Activated T-helper 2 cell treated with anti-CD3 and anti-CD28 coated beads, Interferon-gamma antibody, Interleukin-2, Interleukin-4, amounts not matched to agents 10 μg/mL and 5 μg/mL and 100 μg/mL, durations not matched to agents 14 hours and 24 hours and 36 hours (primary cell): Measurements from ENCODE around the gene WNT1. TPM values are rescaled to one million over a fixed set of nuclear protein-coding genes. Genes with fewer than 3 reads are reported as not detected.

ENCODE experiments used
- DNase-seq: peaks from one replicate; pipeline ENCODE4 v3.0.0; 2021; ENCODE audit warnings: low spot score
- H3K27ac Mint-ChIP-seq: one replicate; pipeline ENCODE4 v1.8.0; 2021; ENCODE audit warnings: mixed read lengths
- H3K27me3 Mint-ChIP-seq: one replicate; pipeline ENCODE4 v1.8.0; 2021; ENCODE audit warnings: low read depth, mixed read lengths
- H3K36me3 Mint-ChIP-seq: one replicate; pipeline ENCODE4 v1.8.0; 2021; ENCODE audit warnings: low read depth, mixed read lengths
- H3K4me1 Mint-ChIP-seq: one replicate; pipeline ENCODE4 v1.8.0; 2021; ENCODE audit warnings: low read depth, mixed read lengths
- H3K4me3 Mint-ChIP-seq: one replicate; pipeline ENCODE4 v1.8.0; 2021; ENCODE audit warnings: low read depth, mild to moderate bottlenecking, moderate library complexity, mixed read lengths
- H3K9me3 Mint-ChIP-seq: one replicate; pipeline ENCODE4 v1.8.0; 2021; ENCODE audit warnings: mixed read lengths
- intact Hi-C: fragments of 100-400 bp; cut with micrococcal nuclease; formaldehyde crosslinking; loops from one replicate; pipeline ENCODE4 v1.15.1; 2023
- total RNA-seq: library from RNA; stranded (reverse); gene quantifications from 2 replicates; pipeline ENCODE4 v1.2.3, GENCODE V29; 2022

The WNT1 gene
- total RNA-seq, 1 donor from 2014 or later, result 0.66 TPM

GRCh38 chr12:48990552-48990951 lies 12.4 kb downstream of the WNT1 start:
- Mint-ChIP-seq H3K9me3 (no peaks in the 10 kb centered on the region), H3K36me3 (no peaks in the 10 kb centered on the region), H3K4me3 (no peak overlapping the region), H3K4me1 (peaks cover 8% of the 10 kb centered on the region), H3K27ac (no peak overlapping the region), H3K27me3 (peaks cover 65% of the 10 kb centered on the region)
- intact Hi-C loops, result no loop called here
- no peak for DNase-seq

DNA sequence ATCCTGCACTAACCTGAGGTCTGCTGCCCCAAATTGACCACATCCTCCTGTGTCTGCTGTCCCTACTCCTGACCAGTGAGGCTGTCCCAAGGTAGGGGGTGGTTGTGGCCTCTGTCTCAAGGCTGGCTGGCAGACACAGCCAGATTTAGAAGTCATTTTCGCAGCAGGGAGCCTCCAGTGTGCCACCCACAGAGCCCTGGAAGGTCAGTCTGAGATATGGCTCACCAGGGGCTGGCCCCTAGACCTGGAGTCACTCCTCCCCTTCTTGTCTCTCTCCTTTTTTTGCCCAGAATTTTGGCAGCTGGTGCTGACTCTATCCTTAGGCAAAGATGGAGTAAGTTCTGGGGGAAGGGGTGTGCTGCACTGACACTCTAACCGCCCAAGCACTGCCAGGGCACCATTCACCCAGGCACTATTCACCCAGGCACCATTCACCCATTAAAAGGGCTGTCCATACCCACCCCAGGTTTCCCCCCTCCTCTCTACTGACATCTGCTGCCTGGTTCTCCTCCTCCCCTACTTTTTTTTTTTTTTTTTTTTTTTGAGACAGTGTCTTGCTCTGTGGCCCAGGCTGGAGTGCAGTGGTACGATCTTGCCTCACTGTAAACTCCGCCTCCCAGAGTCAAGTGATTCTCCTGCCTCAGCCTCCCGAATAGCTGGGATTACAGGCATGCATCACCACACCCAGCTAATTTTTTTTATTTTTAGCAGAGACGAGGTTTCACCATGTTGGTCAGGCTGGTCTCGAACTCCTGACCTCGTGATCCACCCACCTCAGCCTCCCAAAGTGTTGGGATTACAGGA lies 13.3 kb downstream of the WNT1 start:
- DNase-seq, result no peak
- H3K4me3 Mint-ChIP-seq, result no peak overlapping the region
- H3K9me3 Mint-ChIP-seq, result no peaks in the 10 kb centered on the region
- intact Hi-C loops, result no loop called here
- H3K27me3 Mint-ChIP-seq, result peaks cover 66% of the 10 kb centered on the region
- no peak overlapping the region for H3K27ac Mint-ChIP-seq
- no peaks in the 10 kb centered on the region for H3K36me3 Mint-ChIP-seq
- H3K4me1 Mint-ChIP-seq, result peaks cover 12% of the 10 kb centered on the region

GRCh38 chr12:48993787-48994186 lies 15.7 kb downstream of the WNT1 start:
- Mint-ChIP-seq H3K27ac (no peak overlapping the region), H3K27me3 (peaks cover 60% of the 10 kb centered on the region), H3K4me3 (no peak overlapping the region), H3K9me3 (no peaks in the 10 kb centered on the region), H3K36me3 (no peaks in the 10 kb centered on the region), H3K4me1 (peaks cover 15% of the 10 kb centered on the region)
- intact Hi-C loops, result loop anchor here (1.0 to 2.0 kb wide), 2 partner anchors 36 to 141 kb away; partner anchors contain the start of genes ARF3 and DDX23
- no peak for DNase-seq

DNA sequence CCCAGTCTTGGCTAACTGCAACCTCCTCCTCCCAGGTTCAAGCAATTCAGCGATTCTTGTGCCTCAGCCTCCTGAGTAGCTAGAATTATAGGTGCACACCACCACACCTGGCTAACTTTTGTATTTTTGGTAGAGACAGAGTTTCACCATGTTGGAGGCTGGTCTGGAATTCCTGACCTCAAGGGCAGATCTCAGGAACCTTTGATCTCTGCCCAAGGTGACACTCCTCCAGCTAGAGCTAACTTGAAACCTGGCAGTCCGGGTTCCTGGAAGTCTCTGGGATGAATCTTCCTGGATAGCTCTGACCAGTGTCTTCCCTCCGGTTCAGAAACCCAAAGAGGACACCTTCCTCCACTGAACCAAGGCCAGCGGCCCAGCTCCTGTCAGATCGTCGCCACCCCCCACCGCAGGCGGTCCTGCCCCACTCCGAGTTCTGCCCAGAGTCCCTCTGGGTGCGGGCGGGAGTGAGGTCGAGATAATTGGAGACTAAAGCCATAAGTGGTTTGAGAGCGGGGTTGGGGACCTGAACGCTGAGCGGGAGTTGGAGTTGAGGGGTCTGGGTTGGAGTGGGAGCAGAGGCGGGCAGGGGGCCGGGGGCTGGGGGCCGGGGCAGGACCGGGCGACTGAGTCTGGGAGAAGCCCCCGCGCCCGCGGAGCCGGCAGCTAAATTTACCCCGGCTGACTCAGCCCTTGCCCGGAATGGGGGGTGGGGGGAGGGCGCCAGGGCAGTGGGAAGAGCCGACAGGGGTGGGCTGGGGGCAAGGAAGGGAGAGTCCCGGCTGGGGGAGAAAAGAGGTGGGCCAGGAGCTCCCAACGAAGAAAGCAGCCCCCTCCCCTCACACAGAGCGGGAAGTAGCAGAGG lies 16.3 kb downstream of the WNT1 start:
- Mint-ChIP-seq H3K36me3 (no peaks in the 10 kb centered on the region), H3K4me3 (no peak overlapping the region), H3K9me3 (no peaks in the 10 kb centered on the region), H3K27me3 (peaks cover 56% of the 10 kb centered on the region), H3K27ac (no peak overlapping the region), H3K4me1 (peaks cover 17% of the 10 kb centered on the region)
- DNase-seq, result no peak
- intact Hi-C loops, result loop anchor here (1.0 to 5.0 kb wide), 5 partner anchors 13 to 142 kb away; partner anchors contain the start of genes DDX23 and DHH

GRCh38 chr12:48995086-48995879 lies 17.2 kb downstream of the WNT1 start:
- Mint-ChIP-seq H3K4me1 (peaks cover 26% of the 10 kb centered on the region), H3K36me3 (peaks cover 8% of the 10 kb centered on the region), H3K9me3 (no peaks in the 10 kb centered on the region), H3K4me3 (no peak overlapping the region), H3K27me3 (peaks cover 55% of the 10 kb centered on the region), H3K27ac (no peak overlapping the region)
- DNase-seq, result no peak
- intact Hi-C loops, result loop anchor here (1.0 to 5.0 kb wide), 5 partner anchors 14 to 142 kb away; partner anchors contain the start of genes DDX23 and DHH

DNA sequence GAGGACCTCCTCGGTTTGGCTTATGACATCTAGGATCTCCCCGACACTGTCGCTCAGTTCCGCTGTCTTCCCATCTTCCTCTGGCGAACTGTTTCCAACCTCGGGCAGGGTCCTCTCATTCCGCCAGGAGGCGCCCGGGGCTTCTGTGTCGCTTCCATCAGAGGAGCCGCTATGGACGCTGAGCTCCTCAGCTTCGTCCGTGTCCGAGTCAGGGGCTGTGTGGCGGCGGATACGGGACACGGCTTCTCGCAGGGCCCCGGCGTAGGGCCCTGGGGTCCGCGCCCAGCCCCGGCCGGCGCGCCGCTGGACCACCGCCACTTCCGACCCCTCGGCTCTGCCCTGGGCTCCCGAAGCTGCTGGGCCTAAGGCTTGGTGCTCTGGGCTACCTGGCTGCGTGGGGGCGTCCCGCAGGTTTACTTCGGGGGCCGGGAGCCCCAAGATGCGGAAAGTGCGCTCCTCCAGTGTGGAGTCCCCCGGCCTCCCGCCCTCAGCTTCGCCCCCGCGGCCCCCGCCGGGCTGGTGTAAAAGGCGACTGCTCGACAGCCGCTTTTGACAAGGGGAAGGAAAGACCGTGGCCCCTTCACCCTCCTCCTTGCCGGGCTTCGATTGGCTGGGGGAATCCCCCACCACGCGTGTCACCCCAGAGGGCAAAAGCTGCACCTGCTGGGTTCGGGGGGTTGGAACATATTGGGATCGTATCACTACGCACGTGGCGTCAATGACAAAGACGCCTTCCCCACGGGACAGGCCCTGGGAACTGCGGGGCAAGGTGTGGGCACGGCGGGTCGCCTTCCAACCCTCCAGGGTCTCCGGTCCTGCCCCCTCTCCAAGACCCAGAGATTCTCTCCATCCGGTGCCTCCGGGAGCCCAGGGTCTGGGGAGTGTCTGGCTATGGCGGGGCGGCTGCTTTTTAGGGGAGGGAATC lies 18.9 kb downstream of the WNT1 start:
- H3K4me1 Mint-ChIP-seq, result peaks cover 27% of the 10 kb centered on the region
- no peak for DNase-seq
- no peak overlapping the region for H3K4me3 Mint-ChIP-seq
- H3K27ac Mint-ChIP-seq, result no peak overlapping the region
- intact Hi-C loops, result loop anchor here (1.0 to 5.0 kb wide), 4 partner anchors 21 to 105 kb away; partner anchors contain the start of genes DHH and PRKAG1
- peaks cover 23% of the 10 kb centered on the region for H3K36me3 Mint-ChIP-seq
- no peaks in the 10 kb centered on the region for H3K9me3 Mint-ChIP-seq
- H3K27me3 Mint-ChIP-seq, result peaks cover 49% of the 10 kb centered on the region

GRCh38 chr12:48997719-48998496 lies 19.8 kb downstream of the WNT1 start:
- no peaks in the 10 kb centered on the region for H3K9me3 Mint-ChIP-seq

DNA sequence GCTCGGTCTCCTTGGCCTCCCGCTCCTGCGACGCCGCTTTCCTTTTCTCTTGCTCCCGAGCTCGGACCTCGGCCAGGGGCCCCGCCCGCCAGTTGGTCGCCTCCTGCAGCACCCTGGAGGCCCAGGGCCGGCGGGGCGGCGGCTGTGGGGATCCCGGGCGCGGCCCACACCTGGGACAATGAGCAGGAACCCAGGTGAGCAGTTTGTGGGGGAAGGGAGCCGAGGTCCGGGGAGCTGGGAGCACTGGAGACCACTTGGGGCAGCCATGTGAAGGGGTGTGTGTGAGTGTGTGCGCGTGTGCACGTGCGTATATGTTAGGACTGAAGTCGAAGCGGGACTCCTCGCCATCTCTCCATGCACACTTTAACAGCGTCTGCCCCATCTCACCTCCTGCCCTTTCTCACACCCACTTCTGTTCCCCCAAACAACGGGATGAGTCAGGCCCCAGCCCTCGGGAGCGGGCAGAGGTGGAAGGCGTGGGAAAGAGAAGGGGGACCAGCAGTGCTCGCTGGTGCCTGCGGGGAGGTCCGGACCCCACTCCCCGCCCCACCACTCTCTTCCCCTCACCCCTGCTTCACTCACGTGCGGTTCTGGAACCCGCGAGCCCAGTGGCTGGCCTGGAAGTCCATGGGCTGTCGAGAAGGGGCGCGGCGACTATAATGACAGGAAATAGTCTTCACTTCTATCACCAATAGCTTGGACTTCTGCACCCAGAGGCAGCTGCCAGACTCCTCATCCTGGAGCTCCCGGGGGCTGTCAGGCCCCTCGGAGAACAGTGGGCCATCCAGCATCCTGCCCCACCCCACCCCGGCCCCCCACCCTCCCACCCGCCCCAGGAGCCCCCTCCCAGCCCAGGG lies 20.6 kb downstream of the WNT1 start:
- peaks cover 39% of the 10 kb centered on the region for H3K36me3 Mint-ChIP-seq
- H3K27ac Mint-ChIP-seq, result no peak overlapping the region
- peak overlapping the region; percentile 57 for H3K4me3 Mint-ChIP-seq
- intact Hi-C loops, result loop anchor here (5.0 kb wide), 3 partner anchors 66 to 106 kb away; partner anchors contain the start of gene DHH
- H3K9me3 Mint-ChIP-seq, result no peaks in the 10 kb centered on the region
- peaks cover 27% of the 10 kb centered on the region for H3K4me1 Mint-ChIP-seq
- DNase-seq, result no peak
- peaks cover 39% of the 10 kb centered on the region for H3K27me3 Mint-ChIP-seq

More at GRCh38 chr12:48997719-48998496, 19.8 kb downstream of the WNT1 start:
- no peak overlapping the region for H3K27ac Mint-ChIP-seq
- intact Hi-C loops, result loop anchor here (5.0 kb wide), 3 partner anchors 66 to 106 kb away; partner anchors contain the start of gene DHH
- no peak overlapping the region for H3K4me3 Mint-ChIP-seq
- DNase-seq, result no peak
- peaks cover 46% of the 10 kb centered on the region for H3K27me3 Mint-ChIP-seq
- H3K4me1 Mint-ChIP-seq, result peaks cover 27% of the 10 kb centered on the region
- peaks cover 31% of the 10 kb centered on the region for H3K36me3 Mint-ChIP-seq

- Mint-ChIP-seq H3K4me1 (peaks cover 27% of the 10 kb centered on the region), H3K27ac (peak within 1 kb of the TSS; percentile 73), H3K4me3 (peak within 1 kb of the TSS; percentile 77), H3K36me3 (peaks cover 47% of the 10 kb centered on the region), H3K9me3 (no peaks in the 10 kb centered on the region), H3K27me3 (peaks cover 31% of the 10 kb centered on the region)
- intact Hi-C loops, result loop anchor here (5.0 kb wide), 3 partner anchors 67 to 107 kb away; partner anchors contain the start of gene DHH
- no peak for DNase-seq
These were observed 21.4 kb downstream of the WNT1 start, which contains the start of gene DDN for GRCh38 chr12:48999371-49000131. TSS of gene DDN (minus strand) at chr12:48999375. CDS start at chr12:48999287, 88 bp downstream.

- Mint-ChIP-seq H3K4me3 (no peak overlapping the region), H3K4me1 (peaks cover 24% of the 10 kb centered on the region), H3K36me3 (peaks cover 55% of the 10 kb centered on the region), H3K27ac (no peak overlapping the region), H3K9me3 (no peaks in the 10 kb centered on the region), H3K27me3 (peaks cover 25% of the 10 kb centered on the region)
- no peak for DNase-seq
- intact Hi-C loops, result no loop called here
These were observed 22.2 kb downstream of the WNT1 start for GRCh38 chr12:49000346-49000745.
